Activated CD4-positive, alpha-beta T cell treated with anti-CD3 and anti-CD28 coated beads, Interleukin-2, amount 10 ng/mL, durations not matched to agents 24 days and 14 days (primary cell): ENCODE data around the gene PROSER2. TPM values are rescaled to one million over a fixed set of nuclear protein-coding genes. Genes with fewer than 3 reads are reported as not detected.

ENCODE experiments used
- DNase-seq: peaks from one replicate; pipeline ENCODE4 v3.0.0; 2022
- H3K27ac Mint-ChIP-seq: one replicate; pipeline ENCODE4 v1.8.0; 2022; ENCODE audit warnings: mild to moderate bottlenecking, mixed read lengths
- H3K27me3 Mint-ChIP-seq: one replicate; pipeline ENCODE4 v1.8.0; 2022; ENCODE audit warnings: mixed read lengths
- H3K36me3 Mint-ChIP-seq: one replicate; pipeline ENCODE4 v1.8.0; 2022; ENCODE audit warnings: low read depth, mild to moderate bottlenecking, mixed read lengths
- H3K4me1 Mint-ChIP-seq: one replicate; pipeline ENCODE4 v1.8.0; 2021; ENCODE audit warnings: mixed read lengths
- H3K4me3 Mint-ChIP-seq: one replicate; pipeline ENCODE4 v1.8.0; 2022; ENCODE audit warnings: mild to moderate bottlenecking, moderate library complexity, mixed read lengths
- H3K9me3 Mint-ChIP-seq: one replicate; pipeline ENCODE4 v1.8.0; 2021; ENCODE audit warnings: mixed read lengths
- intact Hi-C: fragments of 100-400 bp; cut with micrococcal nuclease; formaldehyde crosslinking; loops from one replicate; pipeline ENCODE4 v1.15.1; 2023
- total RNA-seq: library from RNA; stranded (reverse); gene quantifications from 2 replicates; pipeline ENCODE4 v1.2.3, GENCODE V29; 2022

PROSER2 gene
- total RNA-seq, 1 donor from 2014 or later = 0.37 TPM

DNA sequence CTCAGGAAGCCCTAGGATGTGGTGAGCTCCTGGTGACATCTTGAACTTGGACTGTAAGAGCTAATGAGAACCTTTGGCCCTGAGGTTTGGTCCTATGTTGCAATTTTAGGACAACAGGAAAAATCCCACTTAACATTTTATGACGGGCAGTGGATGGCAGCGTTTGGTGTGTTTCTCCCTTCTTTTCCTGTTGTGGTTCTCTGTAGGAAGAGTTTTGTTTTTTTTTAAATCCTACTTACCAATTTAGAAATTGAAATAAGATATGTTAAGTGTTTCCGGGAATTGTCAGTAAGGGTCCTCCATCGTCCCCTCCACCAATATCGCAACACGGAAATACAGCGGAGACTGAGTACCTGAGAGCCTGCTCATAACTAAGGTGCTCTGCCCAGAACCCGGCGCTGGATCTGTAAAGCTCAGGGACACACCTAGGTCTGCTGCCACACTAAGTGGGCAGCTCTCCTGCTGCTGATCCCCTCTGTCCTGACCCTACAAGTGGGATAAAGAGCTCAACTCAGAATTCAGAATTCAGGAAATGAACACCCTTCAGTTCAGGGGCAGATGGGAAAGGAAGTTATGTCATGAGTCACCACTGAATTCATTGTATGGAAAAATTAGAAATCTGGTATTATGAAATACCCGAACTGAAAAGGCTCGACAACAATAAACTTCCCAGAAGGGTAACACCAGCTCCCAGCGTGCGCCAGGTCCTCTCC is 9.1 kb upstream of the PROSER2 start:
- intact Hi-C loops = no loop called here
- DNase-seq = no peak
- no peaks in the 10 kb centered on the region for H3K9me3 Mint-ChIP-seq
- no peaks in the 10 kb centered on the region for H3K36me3 Mint-ChIP-seq
- no peak overlapping the region for H3K27ac Mint-ChIP-seq
- H3K4me1 Mint-ChIP-seq = no peaks in the 10 kb centered on the region
- H3K27me3 Mint-ChIP-seq = peaks cover 6% of the 10 kb centered on the region
- no peak overlapping the region for H3K4me3 Mint-ChIP-seq

GRCh38 chr10:11819027-11819426 is 4.1 kb upstream of the PROSER2 start:
- DNase-seq = no peak
- H3K9me3 Mint-ChIP-seq = no peaks in the 10 kb centered on the region

DNA sequence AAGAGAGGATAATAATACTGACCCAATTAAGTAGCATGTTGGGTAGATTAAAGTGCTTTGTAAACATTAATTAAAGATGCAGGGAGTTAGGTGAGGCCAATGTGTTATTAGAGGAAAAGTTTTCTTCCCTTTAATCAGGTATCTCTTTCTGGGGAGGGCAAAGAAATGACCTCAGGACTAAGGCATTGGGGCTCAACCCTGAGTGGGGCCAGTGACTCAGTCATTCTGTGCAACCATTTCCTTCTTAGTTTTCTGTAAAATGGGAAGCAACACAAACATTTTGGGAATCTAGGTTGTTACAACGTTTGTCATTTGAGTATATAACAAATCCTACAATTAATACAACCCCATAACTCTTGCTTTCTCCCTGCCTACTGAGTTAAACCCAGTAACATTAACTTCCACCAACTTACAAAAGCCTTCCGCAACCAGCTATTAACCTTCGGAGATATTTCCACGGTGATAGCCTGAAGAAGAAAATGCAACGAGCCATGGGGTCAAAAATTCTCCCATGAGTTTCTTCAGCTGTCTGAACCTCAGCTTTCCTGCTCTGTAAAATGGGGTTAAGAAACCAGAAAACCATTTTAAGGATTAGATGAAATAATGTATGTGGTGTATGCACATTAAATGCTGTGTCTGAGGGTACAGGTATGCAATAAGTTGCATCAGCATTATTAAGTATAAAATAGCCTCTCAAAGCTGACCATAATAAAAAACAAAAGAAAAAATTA is 965 bp upstream of the PROSER2 start:
- Mint-ChIP-seq H3K36me3 (no peaks in the 10 kb centered on the region), H3K9me3 (no peaks in the 10 kb centered on the region), H3K27ac (no peak overlapping the region), H3K4me1 (peaks cover 7% of the 10 kb centered on the region), H3K4me3 (no peak overlapping the region), H3K27me3 (peaks cover 49% of the 10 kb centered on the region)
- no peak for DNase-seq
- intact Hi-C loops = loop anchor here (5.0 kb wide), 1 partner anchor 40 kb away; no protein-coding TSS in a partner anchor

More at GRCh38 chr10:11819027-11819426, 4.1 kb upstream of the PROSER2 start:
- no peaks in the 10 kb centered on the region for H3K36me3 Mint-ChIP-seq
- no peak overlapping the region for H3K4me3 Mint-ChIP-seq
- no peak overlapping the region for H3K27ac Mint-ChIP-seq
- intact Hi-C loops = no loop called here
- H3K4me1 Mint-ChIP-seq = peaks cover 5% of the 10 kb centered on the region
- H3K27me3 Mint-ChIP-seq = peaks cover 24% of the 10 kb centered on the region

GRCh38 chr10:11822809-11823121 is 391 bp upstream of the PROSER2 start:
- no peak for DNase-seq
- Mint-ChIP-seq H3K36me3 (no peaks in the 10 kb centered on the region), H3K27me3 (peaks cover 52% of the 10 kb centered on the region), H3K27ac (no peak overlapping the region), H3K4me3 (no peak overlapping the region), H3K9me3 (no peaks in the 10 kb centered on the region), H3K4me1 (peaks cover 7% of the 10 kb centered on the region)
- intact Hi-C loops = loop anchor here (5.0 kb wide), 1 partner anchor 40 kb away; no protein-coding TSS in a partner anchor

- peaks cover 7% of the 10 kb centered on the region for H3K4me1 Mint-ChIP-seq
- peak overlapping the region; percentile 73 for H3K4me3 Mint-ChIP-seq
- H3K36me3 Mint-ChIP-seq = no peaks in the 10 kb centered on the region
- intact Hi-C loops = loop anchor here (5.0 kb wide), 1 partner anchor 38 kb away; no protein-coding TSS in a partner anchor
- no peak for DNase-seq
- no peaks in the 10 kb centered on the region for H3K9me3 Mint-ChIP-seq
- no peak overlapping the region for H3K27ac Mint-ChIP-seq
- peaks cover 60% of the 10 kb centered on the region for H3K27me3 Mint-ChIP-seq
Observed at GRCh38 chr10:11823989-11824346, 812 bp downstream of the PROSER2 start.

DNA sequence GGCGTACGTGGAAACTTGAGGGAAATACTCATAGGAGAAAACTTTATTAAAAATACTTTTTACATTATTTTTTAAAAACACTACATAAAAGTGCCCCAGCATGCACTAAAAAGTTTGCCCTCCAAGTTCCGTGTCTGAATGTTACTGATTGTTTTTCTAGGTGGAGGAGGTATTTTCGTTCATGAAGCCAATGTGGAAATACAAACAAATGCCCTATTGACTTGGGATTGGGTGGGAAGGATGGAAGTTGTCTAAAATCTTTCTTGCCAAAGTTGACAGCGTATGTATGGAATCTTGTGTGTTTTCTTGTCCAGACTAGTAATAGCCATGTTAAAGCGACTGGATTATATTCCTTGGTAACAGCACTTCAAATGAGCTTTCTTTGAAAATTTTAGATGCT is 1.2 kb downstream of the PROSER2 start:
- intact Hi-C loops = loop anchor here (5.0 kb wide), 1 partner anchor 38 kb away; no protein-coding TSS in a partner anchor
- Mint-ChIP-seq H3K27ac (no peak overlapping the region), H3K4me3 (peak overlapping the region; percentile 73), H3K4me1 (peaks cover 7% of the 10 kb centered on the region), H3K9me3 (no peaks in the 10 kb centered on the region), H3K27me3 (peaks cover 60% of the 10 kb centered on the region), H3K36me3 (no peaks in the 10 kb centered on the region)
- no peak for DNase-seq

DNA sequence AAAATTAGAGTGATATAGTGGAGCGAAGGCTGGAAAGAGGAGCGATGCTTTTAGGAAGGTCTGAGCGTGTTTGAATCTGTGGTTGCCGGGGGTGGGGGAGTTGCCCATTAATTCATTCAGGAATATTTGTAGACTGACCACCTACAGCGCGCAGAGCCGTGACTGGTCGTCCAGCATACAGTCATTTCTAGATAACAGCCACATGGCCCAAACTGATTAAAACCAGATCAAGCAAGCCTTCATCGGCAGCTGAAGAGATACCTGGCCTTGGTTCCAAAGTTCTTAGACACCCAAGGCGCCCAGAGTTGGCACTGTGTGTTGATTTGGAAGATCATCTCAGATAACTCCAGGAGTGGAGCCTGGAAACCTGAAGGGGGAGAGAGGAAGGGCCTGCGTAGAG is 1.7 kb downstream of the PROSER2 start:
- Mint-ChIP-seq H3K36me3 (no peaks in the 10 kb centered on the region), H3K9me3 (no peaks in the 10 kb centered on the region), H3K27me3 (peaks cover 56% of the 10 kb centered on the region), H3K4me3 (no peak overlapping the region), H3K27ac (no peak overlapping the region), H3K4me1 (peaks cover 4% of the 10 kb centered on the region)
- DNase-seq = no peak
- intact Hi-C loops = loop anchor here (5.0 kb wide), 1 partner anchor 37 kb away; no protein-coding TSS in a partner anchor

DNA sequence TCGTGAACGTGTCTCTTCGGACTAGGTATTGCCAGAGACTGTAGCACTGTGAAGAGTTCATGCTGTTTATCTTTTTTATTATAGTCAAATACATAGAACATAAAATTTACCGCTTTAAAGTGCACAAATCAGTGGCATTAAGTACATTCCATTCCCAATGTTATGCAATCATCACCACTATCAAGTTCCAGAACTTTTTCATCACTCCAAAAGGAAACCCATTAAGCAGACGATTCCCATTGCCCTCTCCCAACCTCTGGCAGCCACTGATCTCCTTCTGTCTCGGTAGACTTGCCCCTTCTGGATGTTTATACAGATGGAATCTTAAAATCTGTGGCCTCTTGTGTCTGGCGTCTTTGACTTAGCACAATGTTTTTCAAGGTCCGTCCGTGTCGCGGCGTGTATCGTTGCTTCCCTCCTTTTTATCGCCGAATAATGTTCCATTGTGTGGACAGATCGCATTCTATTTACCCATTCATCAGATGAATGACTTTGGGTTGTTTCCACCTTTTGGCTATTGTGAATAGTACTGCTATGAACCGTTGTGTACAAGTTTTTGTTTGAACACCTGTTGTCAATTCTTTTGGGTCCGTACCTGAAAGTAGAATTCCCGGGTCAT is 2.7 kb downstream of the PROSER2 start:
- H3K4me3 Mint-ChIP-seq = no peak overlapping the region
- peaks cover 55% of the 10 kb centered on the region for H3K27me3 Mint-ChIP-seq
- no peaks in the 10 kb centered on the region for H3K9me3 Mint-ChIP-seq
- H3K27ac Mint-ChIP-seq = no peak overlapping the region
- H3K4me1 Mint-ChIP-seq = peaks cover 4% of the 10 kb centered on the region
- DNase-seq = no peak
- intact Hi-C loops = no loop called here
- H3K36me3 Mint-ChIP-seq = no peaks in the 10 kb centered on the region

GRCh38 chr10:11827006-11827405 is 3.9 kb downstream of the PROSER2 start:
- no peak for DNase-seq
- H3K27ac Mint-ChIP-seq = no peak overlapping the region
- no peak overlapping the region for H3K4me3 Mint-ChIP-seq
- no peaks in the 10 kb centered on the region for H3K36me3 Mint-ChIP-seq
- H3K9me3 Mint-ChIP-seq = no peaks in the 10 kb centered on the region
- peaks cover 4% of the 10 kb centered on the region for H3K4me1 Mint-ChIP-seq
- intact Hi-C loops = no loop called here
- H3K27me3 Mint-ChIP-seq = peaks cover 55% of the 10 kb centered on the region

DNA sequence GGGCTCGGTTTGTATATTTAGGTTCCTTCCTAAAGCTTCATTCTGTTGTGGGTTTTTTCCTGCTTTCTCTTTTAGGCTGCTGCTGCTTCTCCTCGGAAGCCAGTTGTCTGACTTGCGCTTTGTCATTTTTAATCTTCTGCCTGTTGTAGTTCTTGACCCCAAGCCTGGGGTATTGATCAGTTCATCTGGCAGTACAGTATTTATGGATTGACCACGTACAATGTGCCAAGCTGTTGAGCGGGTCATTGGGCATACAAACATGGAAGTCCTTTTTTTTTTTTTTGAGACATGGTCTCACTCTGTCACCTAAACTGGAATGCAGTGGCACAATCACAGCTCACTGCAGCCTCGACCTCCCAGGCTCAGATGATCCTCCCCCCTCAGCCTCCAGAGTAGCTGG is 4.3 kb downstream of the PROSER2 start:
- Mint-ChIP-seq H3K9me3 (no peaks in the 10 kb centered on the region), H3K4me3 (no peak overlapping the region), H3K36me3 (no peaks in the 10 kb centered on the region), H3K4me1 (peaks cover 4% of the 10 kb centered on the region), H3K27me3 (peaks cover 51% of the 10 kb centered on the region), H3K27ac (no peak overlapping the region)
- no peak for DNase-seq
- intact Hi-C loops = no loop called here

- DNase-seq = no peak
- H3K4me1 Mint-ChIP-seq = peaks cover 4% of the 10 kb centered on the region
- H3K4me3 Mint-ChIP-seq = no peak overlapping the region
- H3K9me3 Mint-ChIP-seq = no peaks in the 10 kb centered on the region
- no peaks in the 10 kb centered on the region for H3K36me3 Mint-ChIP-seq
- no peak overlapping the region for H3K27ac Mint-ChIP-seq
- peaks cover 51% of the 10 kb centered on the region for H3K27me3 Mint-ChIP-seq
- intact Hi-C loops = no loop called here
Observed at GRCh38 chr10:11828682-11829284, 5.6 kb downstream of the PROSER2 start.

- Mint-ChIP-seq H3K36me3 (no peaks in the 10 kb centered on the region), H3K9me3 (no peaks in the 10 kb centered on the region), H3K27ac (no peak overlapping the region), H3K27me3 (peaks cover 29% of the 10 kb centered on the region), H3K4me3 (no peak overlapping the region), H3K4me1 (no peaks in the 10 kb centered on the region)
- no peak for DNase-seq
- intact Hi-C loops = no loop called here
Observed at GRCh38 chr10:11830836-11831519, 7.8 kb downstream of the PROSER2 start.

- H3K4me1 Mint-ChIP-seq = no peaks in the 10 kb centered on the region
- no peak overlapping the region for H3K27ac Mint-ChIP-seq
- no peak overlapping the region for H3K4me3 Mint-ChIP-seq
- no peak for DNase-seq
- intact Hi-C loops = no loop called here
- no peaks in the 10 kb centered on the region for H3K9me3 Mint-ChIP-seq
- peaks cover 27% of the 10 kb centered on the region for H3K27me3 Mint-ChIP-seq
- no peaks in the 10 kb centered on the region for H3K36me3 Mint-ChIP-seq
Observed at GRCh38 chr10:11831520-11831951, 8.4 kb downstream of the PROSER2 start.
